ENCODE results near the gene RORB. TPM values are rescaled to one million over a fixed set of nuclear protein-coding genes. Genes with fewer than 3 reads are reported as not detected.
A peak's percentile ranks its signal among the peaks of the same experiment; 100 is the strongest.

The RORB gene
- 1.6 and 3.0 TPM in 2 replicates for total RNA-seq (2014; rRNA removed; shearing (Covaris generic))

- DNase-seq (ENCODE audit: low spot score), result peak; percentile 75
These were observed at the start of gene RORB for GRCh38 chr9:74496819-74497747. Gene RORB, plus strand, starts transcription at chr9:74497335. Its CDS starts 642 bp downstream, at chr9:74497977.

- DNase-seq (ENCODE audit: low spot score), result no peak
These were observed 49.5 kb upstream of the RORB start for GRCh38 chr9:74447451-74448193.

GRCh38 chr9:74449060-74449459 is 48.1 kb upstream of the RORB start:
- no peak for DNase-seq (ENCODE audit: low spot score)

- no peak for DNase-seq (ENCODE audit: low spot score)
These were observed 38.3 kb upstream of the RORB start for GRCh38 chr9:74458832-74459231.

GRCh38 chr9:74463825-74464224 is 33.3 kb upstream of the RORB start:
- no peak for DNase-seq (ENCODE audit: low spot score)

GRCh38 chr9:74478606-74479005 is 18.5 kb upstream of the RORB start:
- DNase-seq (ENCODE audit: low spot score), result no peak

GRCh38 chr9:74479711-74480110 is 17.4 kb upstream of the RORB start:
- no peak for DNase-seq (ENCODE audit: low spot score)

GRCh38 chr9:74487395-74487794 is 9.7 kb upstream of the RORB start:
- DNase-seq (ENCODE audit: low spot score), result no peak

GRCh38 chr9:74493512-74493911 is 3.6 kb upstream of the RORB start:
- no peak for DNase-seq (ENCODE audit: low spot score)

- DNase-seq (ENCODE audit: low spot score), result no peak
These were observed 2.6 kb upstream of the RORB start for GRCh38 chr9:74494490-74494889.

GRCh38 chr9:74496406-74496805 is 729 bp upstream of the RORB start:
- no peak for DNase-seq (ENCODE audit: low spot score)

- DNase-seq (ENCODE audit: low spot score), result peak; percentile 15
These were observed 849 bp downstream of the RORB start for GRCh38 chr9:74497748-74498620.

GRCh38 chr9:74498621-74499095 is 1.5 kb downstream of the RORB start:
- DNase-seq (ENCODE audit: low spot score), result no peak

- no peak for DNase-seq (ENCODE audit: low spot score)
These were observed 2.0 kb downstream of the RORB start for GRCh38 chr9:74499111-74499601.

- no peak for DNase-seq (ENCODE audit: low spot score)
These were observed 2.8 kb downstream of the RORB start for GRCh38 chr9:74499770-74500583.

- no peak for DNase-seq (ENCODE audit: low spot score)
These were observed 3.4 kb downstream of the RORB start for GRCh38 chr9:74500584-74500924.

GRCh38 chr9:74501570-74501969 is 4.4 kb downstream of the RORB start:
- DNase-seq (ENCODE audit: low spot score), result no peak

GRCh38 chr9:74503219-74503618 is 6.1 kb downstream of the RORB start:
- no peak for DNase-seq (ENCODE audit: low spot score)

GRCh38 chr9:74503666-74504065 is 6.5 kb downstream of the RORB start:
- DNase-seq (ENCODE audit: low spot score), result no peak

- no peak for DNase-seq (ENCODE audit: low spot score)
These were observed 14.2 kb downstream of the RORB start for GRCh38 chr9:74511333-74511732.

GRCh38 chr9:74512416-74512815 is 15.3 kb downstream of the RORB start:
- no peak for DNase-seq (ENCODE audit: low spot score)

Data from H4 (cell line).